ENCODE measurements around the gene NDUFS7. TPM values are rescaled to one million over a fixed set of nuclear protein-coding genes. Genes with fewer than 3 reads are reported as not detected.

NDUFS7 gene
- total and polyA plus RNA-seq, 9 of the 15 experiments (the other 6 are each of a cell fraction or from before 2014, with no cell fraction given), result 6.0 to 271 (median 60.6) TPM

GRCh38 chr19:1383312-1384084 lies at the start of gene NDUFS7 (continued):
- TF ChIP-seq REST (IDR thresholded peaks at IDR 0.05; ENCODE audit: borderline replicate concordance) (peak; percentile 42; the same call in 1 of the 2 replicates), REST (CRISPR knock-in tag; IDR thresholded peaks at IDR 0.05; ENCODE audit: low read depth) (peak; percentile 52; the same call in 1 of the 2 replicates), VEZF1 (CRISPR knock-in tag; IDR thresholded peaks at IDR 0.05) (peak; percentile 74), TEAD4 (IDR thresholded peaks at IDR 0.05; ENCODE audit: low read length) (peak; percentile 83), TEAD4 (CRISPR knock-in tag; IDR thresholded peaks at IDR 0.05; ENCODE audit: borderline replicate concordance) (peak; percentile 83), TCFL5 (CRISPR knock-in tag; conservative IDR thresholded peaks at IDR 0.05) (no peak), IRF1 (CRISPR knock-in tag; IDR thresholded peaks at IDR 0.05; ENCODE audit: borderline replicate concordance) (peak; percentile 47; the same call in 1 of the 2 replicates), CHD1 (IDR thresholded peaks at IDR 0.05; ENCODE audit: low read length) (no peak), ZBTB9 (CRISPR knock-in tag; IDR thresholded peaks at IDR 0.05) (peak; percentile 73; the same call in 1 of the 2 replicates), KDM2B (CRISPR knock-in tag; IDR thresholded peaks at IDR 0.05) (peak; percentile 80; the same call in 1 of the 2 replicates), ZBTB7A (IDR thresholded peaks at IDR 0.05; ENCODE audit: borderline replicate concordance, control insufficient read depth, low read depth, low read length) (peak; percentile 88; the same call in 1 of the 2 replicates)
- TF ChIP-seq, protein P1, sequence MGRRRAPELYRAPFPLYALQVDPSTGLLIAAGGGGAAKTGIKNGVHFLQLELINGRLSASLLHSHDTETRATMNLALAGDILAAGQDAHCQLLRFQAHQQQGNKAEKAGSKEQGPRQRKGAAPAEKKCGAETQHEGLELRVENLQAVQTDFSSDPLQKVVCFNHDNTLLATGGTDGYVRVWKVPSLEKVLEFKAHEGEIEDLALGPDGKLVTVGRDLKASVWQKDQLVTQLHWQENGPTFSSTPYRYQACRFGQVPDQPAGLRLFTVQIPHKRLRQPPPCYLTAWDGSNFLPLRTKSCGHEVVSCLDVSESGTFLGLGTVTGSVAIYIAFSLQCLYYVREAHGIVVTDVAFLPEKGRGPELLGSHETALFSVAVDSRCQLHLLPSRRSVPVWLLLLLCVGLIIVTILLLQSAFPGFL (CRISPR knock-in tag; IDR thresholded peaks at IDR 0.05), result peak; percentile 100
